NOMO-1 (cell line): Measurements from ENCODE around the gene GDNF.
A peak's percentile ranks its signal among the peaks of the same experiment; 100 is the strongest.
"Not testable (repeated sequence)": the region's sequence is repeated elsewhere in the genome, so short reads cannot be mapped to it uniquely, and the experiment has no call there.

Source experiments
- DNase-seq, 2 experiments: peaks; one replicate each; lab custom pipeline; 2025; ENCODE audit not compliant: unreplicated experiment in 2 of 2; lab: John Stamatoyannopoulos, UW

GDNF gene

DNA sequence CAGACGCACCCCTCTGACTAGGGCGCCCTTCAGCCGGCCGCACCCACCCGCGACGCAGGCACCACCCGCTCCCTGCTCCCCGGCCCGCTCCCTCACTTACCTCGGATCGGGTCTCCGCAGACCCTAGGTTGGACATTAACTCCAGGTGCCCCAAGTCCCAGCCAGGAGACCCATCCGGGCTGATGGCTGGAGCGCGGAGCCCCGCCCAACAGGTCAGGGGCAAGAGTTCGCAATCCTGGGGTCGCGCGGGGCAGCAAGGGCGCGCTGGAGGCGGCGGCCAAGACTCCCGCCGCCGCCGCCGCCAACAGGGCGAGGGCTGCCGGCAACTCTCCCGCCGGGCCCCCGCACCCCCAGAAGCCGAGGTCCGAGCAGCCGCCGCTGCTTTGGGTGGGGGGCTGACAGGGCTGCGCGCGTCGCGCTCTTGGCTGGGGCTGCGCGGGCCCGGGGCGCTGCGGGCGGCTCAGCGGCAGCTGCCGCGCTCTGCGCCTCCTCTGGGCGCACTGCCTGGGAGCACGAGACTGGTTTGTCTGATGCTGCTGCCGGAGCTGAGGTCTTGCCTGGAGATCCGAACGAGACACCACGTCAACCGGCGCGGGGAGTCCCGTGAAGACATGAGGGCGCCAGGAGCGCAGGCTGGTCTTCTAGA, at the start of gene GDNF:
Gene GDNF, minus strand, starts transcription at position 635 of the 646 bp plus-strand sequence. CDS start 5,245 bp downstream, outside the sequence.
- peak in 1 of 2 experiments; percentile 14 for DNase-seq

GRCh38 chr5:37888476-37888875, 48.6 kb upstream of the GDNF start:
- peak in 1 of 2 experiments; percentile 25 for DNase-seq

DNA sequence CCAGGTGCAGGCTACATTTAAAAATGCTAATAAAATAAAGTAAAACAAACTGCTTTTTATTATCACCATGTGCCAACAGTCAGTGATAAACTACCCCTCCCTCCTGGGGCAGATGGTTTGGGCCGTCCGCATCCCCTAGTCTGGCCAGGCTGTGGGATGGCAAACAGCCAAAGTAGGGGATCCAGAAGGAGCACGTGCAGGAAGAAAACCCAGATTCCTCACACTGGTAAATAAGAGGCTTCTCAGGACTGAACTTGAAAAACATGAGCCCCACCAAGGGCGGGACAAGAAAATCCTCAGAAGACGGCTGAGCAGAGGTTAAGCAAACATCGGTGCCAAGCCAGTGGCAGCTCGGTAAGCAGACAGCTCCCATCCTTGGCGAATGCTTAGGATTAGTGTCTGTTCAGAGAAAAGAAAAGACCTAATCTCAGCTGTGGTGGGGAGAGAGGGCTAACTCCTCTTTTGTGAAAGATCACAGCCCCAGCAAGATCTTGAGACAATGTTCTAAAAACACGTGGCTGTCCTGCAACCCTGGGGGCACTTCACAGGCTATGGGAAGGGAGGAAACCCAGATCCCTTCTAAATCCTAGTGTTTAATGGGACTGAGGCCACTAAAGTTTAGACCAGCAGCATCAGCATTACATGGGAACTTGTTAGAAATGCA, 46.5 kb upstream of the GDNF start:
- DNase-seq = no peak

GRCh38 chr5:37882636-37883035, 42.8 kb upstream of the GDNF start:
- DNase-seq = no peak

GRCh38 chr5:37881359-37881758, 41.5 kb upstream of the GDNF start:
- peak in 1 of 2 experiments; percentile 9 for DNase-seq

DNA sequence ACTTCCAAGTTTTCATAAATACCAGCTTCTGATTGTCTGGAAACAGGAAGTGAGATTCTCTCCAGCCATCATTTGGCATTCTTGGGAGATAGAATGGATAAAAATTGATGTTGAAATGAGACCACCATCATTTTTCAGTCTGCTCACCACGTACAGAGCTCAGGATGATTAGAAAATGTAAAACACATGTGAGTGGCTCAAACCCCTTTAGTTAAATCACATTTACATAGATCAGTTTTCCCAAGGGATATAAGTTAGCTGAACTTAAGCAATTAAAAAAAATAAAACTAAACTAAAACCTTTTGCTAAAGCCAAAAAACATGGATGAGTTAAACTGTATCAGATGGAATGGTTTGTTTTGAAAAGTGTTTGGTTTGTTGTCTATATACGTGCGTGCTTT, 37.1 kb upstream of the GDNF start:
- no peak for DNase-seq

GRCh38 chr5:37876245-37876644, 36.4 kb upstream of the GDNF start:
- no peak for DNase-seq

- DNase-seq = no peak
Measured at GRCh38 chr5:37875051-37875787, 35.4 kb upstream of the GDNF start.

DNA sequence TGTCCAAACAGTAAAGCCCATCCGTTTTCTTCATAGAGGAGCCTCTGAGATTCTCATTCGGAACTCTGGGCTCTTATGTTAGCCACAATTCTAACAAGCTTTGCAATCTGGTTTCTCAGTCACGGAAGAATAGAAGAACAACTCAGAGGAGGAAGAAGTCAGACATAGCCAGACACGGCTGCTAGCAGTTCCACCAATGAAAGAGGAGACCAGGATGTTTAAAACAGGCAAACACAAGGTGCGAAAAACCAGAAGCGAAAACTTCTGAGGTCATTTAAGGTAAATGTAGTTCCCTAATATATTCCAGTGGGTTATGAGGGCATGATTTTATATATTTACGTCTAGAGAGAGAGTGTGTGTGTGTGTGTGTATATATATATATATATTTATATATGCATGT, 34.1 kb upstream of the GDNF start:
- DNase-seq = no peak

DNA sequence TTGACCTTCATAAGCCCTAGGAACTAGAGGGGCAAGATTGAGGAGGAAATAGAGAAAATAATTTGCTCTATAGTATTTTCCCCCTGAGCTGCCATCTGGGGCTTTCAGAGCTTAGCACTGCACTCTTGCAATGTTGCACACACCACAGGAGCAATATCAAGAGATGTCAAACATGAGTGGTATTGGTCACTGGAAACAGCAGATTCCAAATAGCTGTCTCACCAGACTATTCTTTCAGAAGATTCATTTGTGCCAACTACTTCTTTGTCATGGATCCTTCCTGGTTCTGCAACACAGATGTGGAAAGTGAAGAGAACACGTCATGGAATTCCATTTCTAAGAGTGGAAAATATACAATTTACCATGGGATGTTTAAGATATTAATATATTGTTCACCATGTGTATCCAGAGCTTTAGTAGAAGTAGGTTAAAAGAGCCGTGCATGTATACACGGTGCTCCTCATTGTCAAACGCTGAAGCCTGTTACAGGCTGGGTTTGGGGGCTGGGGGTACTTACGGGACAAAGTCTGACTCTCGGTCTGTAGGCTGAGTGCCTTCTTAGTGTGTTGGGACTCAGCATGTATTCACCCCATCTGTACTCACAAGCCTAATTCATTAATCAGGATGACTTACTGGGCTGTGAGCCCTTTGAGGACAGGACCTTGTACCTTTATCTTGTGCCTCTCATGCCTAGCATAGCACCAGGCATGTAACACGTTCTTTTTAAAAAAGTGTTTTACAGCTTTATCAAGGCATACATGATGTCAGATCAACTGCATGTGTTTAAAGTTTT, 31.4 kb upstream of the GDNF start:
- no peak for DNase-seq

DNA sequence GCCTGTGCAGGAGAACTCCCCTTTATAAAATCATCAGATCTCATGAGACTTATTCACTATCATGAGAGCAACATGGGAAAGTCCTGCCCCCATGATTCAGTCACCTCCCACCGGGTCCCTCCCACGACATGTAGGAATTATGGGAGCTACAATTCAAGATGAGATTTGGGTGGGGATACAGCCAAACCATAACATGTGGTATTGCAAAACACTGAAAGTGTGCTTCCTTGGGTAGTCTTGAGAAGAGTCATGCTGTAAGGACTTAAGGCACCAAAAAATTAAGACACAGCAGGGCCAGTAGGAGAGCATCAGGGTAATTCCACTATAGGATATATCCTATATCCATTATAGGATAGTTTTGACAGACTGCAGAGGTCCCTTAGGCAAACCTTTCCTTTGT, 29.4 kb upstream of the GDNF start:
- DNase-seq = no peak

GRCh38 chr5:37867654-37868053, 27.8 kb upstream of the GDNF start:
- DNase-seq = no peak

- not testable (repeated sequence) for DNase-seq
Measured at GRCh38 chr5:37862907-37863306, 23.1 kb upstream of the GDNF start.

DNA sequence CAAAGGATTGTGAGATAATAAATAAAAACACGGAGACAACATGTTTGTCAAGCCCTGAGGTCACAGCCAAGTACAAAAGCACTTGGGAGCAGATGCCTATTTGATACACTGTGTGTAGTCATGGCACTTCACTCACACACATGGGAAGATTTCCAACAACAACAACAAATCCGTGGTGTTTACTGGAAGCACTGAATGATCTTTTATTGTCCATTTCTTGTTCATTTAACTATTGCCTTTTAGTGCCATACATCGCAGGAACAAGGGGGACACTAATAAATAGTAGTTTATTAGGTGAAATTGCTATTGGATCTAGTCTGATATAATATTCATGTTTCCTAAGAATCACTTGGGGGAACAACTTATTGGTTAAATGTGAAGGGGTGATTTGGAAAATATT, 20.4 kb upstream of the GDNF start:
- DNase-seq = no peak

DNA sequence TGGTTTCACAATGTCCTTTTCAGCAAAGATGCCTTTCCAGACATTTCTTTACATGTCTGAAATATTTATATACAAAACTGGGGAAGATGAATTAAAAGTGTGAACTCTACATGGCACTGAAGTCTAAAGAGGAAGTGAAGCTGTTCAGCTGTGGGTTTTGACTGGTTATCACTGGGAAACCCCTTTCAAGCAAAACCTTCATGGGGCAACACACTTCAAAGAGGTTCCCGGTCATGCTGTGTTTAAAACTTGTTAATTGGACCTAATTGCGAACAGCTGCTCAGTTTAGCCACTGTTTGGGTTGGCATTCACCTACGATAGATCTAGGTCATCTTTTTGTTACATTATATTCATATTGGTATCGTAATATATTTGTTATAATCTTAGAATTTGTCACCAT, 20.0 kb upstream of the GDNF start:
- peak in 1 of 2 experiments; percentile 77 for DNase-seq

GRCh38 chr5:37858250-37858649, 18.4 kb upstream of the GDNF start:
- DNase-seq = no peak

GRCh38 chr5:37857696-37858095, 17.9 kb upstream of the GDNF start:
- no peak for DNase-seq

- no peak for DNase-seq
Measured at GRCh38 chr5:37855438-37855837, 15.6 kb upstream of the GDNF start.

DNA sequence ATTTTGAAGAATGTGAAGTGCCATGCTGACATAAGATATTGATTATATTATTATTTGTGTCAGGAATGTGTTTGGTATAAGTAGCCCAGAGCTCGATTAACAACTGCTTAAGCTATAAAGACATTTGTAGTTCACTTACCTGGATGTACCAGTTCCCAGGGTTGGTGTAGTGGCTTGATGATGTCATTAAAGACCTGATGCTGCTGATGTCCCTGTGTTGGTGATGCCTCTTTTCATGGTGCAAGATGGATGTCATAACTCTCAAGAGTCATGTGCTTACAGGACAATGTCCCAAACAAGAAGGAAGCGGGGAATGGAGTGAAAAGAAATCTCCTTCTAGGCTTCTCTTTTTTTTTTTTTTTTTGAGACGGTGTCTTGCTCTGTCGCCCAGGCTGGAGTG, 11.5 kb upstream of the GDNF start:
- no peak for DNase-seq

DNA sequence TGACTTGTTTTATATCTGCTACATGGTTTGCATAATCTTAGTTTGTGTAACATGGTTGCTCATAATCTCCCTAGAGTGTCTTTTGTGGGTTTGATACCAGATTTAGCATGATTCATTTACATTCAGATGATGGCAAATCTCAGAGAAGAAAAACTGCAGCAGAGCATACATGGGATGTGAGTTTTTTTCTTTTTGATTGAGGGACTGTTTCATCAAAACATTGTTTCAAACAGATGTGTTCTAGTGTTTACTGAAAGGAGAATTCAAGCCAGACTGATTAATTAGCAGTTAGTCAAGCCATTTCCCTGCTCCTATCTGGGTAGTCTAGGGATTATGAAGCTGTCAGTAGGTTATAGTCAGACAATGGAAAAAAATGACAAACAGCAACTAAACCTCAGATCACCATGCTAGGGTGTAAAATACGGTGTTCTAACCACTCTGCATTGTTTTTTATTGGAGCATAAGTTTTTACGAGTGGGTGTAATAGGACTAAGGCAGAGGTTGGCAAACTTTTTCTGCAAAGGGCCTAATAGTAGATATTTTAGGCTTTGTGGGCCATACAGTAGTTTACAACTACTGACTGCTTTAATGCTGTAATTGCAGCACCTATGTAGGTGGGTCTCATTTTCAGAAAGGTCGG, 10.5 kb upstream of the GDNF start:
- no peak for DNase-seq

- DNase-seq = no peak
Measured at GRCh38 chr5:37849641-37850040, 9.8 kb upstream of the GDNF start.
